Subcutaneous abdominal adipose tissue (tissue), 5 donors: Measurements from ENCODE around the gene TMEM202.

Source experiments
- H3K27ac ChIP-seq: one replicate; pipeline ENCODE4 v1.7.0; 2013; ENCODE audit warnings: low read depth, mild to moderate bottlenecking, inconsistent platforms, low read length, moderate library complexity
- H3K27me3 ChIP-seq, 5 donors: one replicate each; pipeline ENCODE4 v1.7.0; 2013; ENCODE audit warnings: low read length in 5 of 5, inconsistent platforms in 1 of 5; ENCODE audit not compliant: control insufficient read depth in 5 of 5, insufficient read depth in 4 of 5
- H3K36me3 ChIP-seq, 5 donors: one replicate each; pipeline ENCODE4 v1.7.0; 2013; ENCODE audit warnings: low read length in 5 of 5; ENCODE audit not compliant: control insufficient read depth in 5 of 5, insufficient read depth in 5 of 5
- H3K4me1 ChIP-seq, 5 donors: one replicate each; pipeline ENCODE4 v1.7.0; 2013; ENCODE audit warnings: low read length in 5 of 5, mild to moderate bottlenecking in 3 of 5, moderate library complexity in 1 of 5; ENCODE audit not compliant: control insufficient read depth in 5 of 5, insufficient read depth in 5 of 5
- H3K4me3 ChIP-seq, 5 donors: one replicate each; pipeline ENCODE4 v1.7.0; 2013; ENCODE audit warnings: low read length in 5 of 5, low read depth in 1 of 5
- H3K9ac ChIP-seq, 5 donors: one replicate each; pipeline ENCODE4 v1.7.0; 2013; ENCODE audit warnings: low read length in 5 of 5, mild to moderate bottlenecking in 4 of 5, moderate library complexity in 3 of 5
- H3K9me3 ChIP-seq, 5 donors: one replicate each; pipeline ENCODE4 v1.7.0; 2013; ENCODE audit warnings: low read length in 5 of 5; ENCODE audit not compliant: control insufficient read depth in 5 of 5
- donor health status: healthy.
- donor health status: healthy.
- donor health status: healthy.
- donor health status: healthy.
- donor health status: healthy.

Gene TMEM202

DNA sequence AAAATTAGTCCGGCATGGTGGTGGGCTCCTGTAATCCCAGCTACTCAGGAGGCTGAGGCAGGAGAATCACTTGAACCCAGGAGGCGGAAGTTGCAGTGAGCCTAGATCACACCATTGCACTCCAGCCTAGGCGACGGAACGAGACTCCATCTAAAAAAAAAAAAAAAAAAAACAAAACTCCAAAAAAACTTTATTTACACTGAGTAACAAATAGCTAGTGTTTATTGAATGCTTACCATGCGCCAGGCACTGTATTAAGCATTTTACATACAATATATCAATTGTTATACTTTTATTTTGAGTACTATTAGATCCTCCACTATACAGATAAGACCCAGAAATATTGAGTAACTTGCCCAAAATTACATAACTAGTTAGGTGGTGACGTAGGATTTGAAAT is 58.6 kb downstream of the TMEM202 start:
- Histone ChIP-seq H3K4me3 (no peak overlapping the region), H3K4me1 (peaks cover 0 to 5% (median 5%) of the 10 kb centered on the region in 5 donors), H3K36me3 (no peaks in the 10 kb centered on the region), H3K9me3 (no peaks in the 10 kb centered on the region), H3K9ac (no peak overlapping the region), H3K27ac (no peak overlapping the region), H3K27me3 (no peaks in the 10 kb centered on the region)
